Fibroblast of lung (primary cell): ENCODE data around the gene DIAPH1.

ENCODE experiments used
- EZH2 ChIP-seq: IDR thresholded peaks from 2 replicates; pipeline ENCODE4 v1.5.1; 2012; ENCODE audit warnings: low read length, control low read depth, mild to moderate bottlenecking; ENCODE audit errors: missing control alignments
- TF ChIP-seq, protein P1 (sequence below), 2 donors: IDR thresholded peaks in 1 of 2; conservative IDR thresholded peaks in 1 of 2; 1 replicate in 1 of 2; 2 replicates in 1 of 2; pipeline ENCODE4 v1.5.1; 2011 to 2012; ENCODE audit warnings: low read length in 2 of 2, control low read depth in 1 of 2, inconsistent platforms in 1 of 2, low read depth in 1 of 2, mild to moderate bottlenecking in 1 of 2

DNA sequence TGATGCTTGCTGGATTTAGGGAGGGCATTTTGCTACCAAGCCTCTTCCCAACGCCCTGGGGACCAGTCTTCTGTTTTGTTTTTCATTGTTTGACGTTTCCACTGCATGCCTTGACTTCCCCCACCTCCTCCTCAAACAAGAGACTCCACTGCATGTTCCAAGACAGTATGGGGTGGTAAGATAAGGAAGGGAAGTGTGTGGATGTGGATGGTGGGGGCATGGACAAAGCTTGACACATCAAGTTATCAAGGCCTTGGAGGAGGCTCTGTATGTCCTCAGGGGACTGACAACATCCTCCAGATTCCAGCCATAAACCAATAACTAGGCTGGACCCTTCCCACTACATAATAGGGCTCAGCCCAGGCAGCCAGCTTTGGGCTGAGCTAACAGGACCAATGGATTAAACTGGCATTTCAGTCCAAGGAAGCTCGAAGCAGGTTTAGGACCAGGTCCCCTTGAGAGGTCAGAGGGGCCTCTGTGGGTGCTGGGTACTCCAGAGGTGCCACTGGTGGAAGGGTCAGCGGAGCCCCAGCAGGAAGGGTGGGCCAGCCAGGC, 107.0 kb downstream of the DIAPH1 start:
- TF ChIP-seq, protein P1, sequence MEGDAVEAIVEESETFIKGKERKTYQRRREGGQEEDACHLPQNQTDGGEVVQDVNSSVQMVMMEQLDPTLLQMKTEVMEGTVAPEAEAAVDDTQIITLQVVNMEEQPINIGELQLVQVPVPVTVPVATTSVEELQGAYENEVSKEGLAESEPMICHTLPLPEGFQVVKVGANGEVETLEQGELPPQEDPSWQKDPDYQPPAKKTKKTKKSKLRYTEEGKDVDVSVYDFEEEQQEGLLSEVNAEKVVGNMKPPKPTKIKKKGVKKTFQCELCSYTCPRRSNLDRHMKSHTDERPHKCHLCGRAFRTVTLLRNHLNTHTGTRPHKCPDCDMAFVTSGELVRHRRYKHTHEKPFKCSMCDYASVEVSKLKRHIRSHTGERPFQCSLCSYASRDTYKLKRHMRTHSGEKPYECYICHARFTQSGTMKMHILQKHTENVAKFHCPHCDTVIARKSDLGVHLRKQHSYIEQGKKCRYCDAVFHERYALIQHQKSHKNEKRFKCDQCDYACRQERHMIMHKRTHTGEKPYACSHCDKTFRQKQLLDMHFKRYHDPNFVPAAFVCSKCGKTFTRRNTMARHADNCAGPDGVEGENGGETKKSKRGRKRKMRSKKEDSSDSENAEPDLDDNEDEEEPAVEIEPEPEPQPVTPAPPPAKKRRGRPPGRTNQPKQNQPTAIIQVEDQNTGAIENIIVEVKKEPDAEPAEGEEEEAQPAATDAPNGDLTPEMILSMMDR (conservative IDR thresholded peaks at IDR 0.05 in 1 of 2, IDR thresholded peaks at IDR 0.05 in 1 of 2; ENCODE audit: low read depth in 1 of 2, low read length in 2 of 2), result no peak
- no peak for TF ChIP-seq EZH2
